Gastroesophageal sphincter (tissue), 4 donors: ENCODE measurements around the gene SLC35A5. TPM values are rescaled to one million over a fixed set of nuclear protein-coding genes. Genes with fewer than 3 reads are reported as not detected.
"Not testable (repeated sequence)": the region's sequence is repeated elsewhere in the genome, so short reads cannot be mapped to it uniquely, and the experiment has no call there.

Experiments used
- ATAC-seq: fragments of 150-250 bp; one replicate; pipeline ENCODE4 v1.9.1; 2016; ENCODE audit warnings: mild to moderate bottlenecking, moderate library complexity
- H3K27ac ChIP-seq, 4 donors: fragments of 200-600 bp; sonication (generic) in 3 of 4; 1 replicate in 3 of 4; 2 replicates in 1 of 4; pipeline ENCODE4 v1.5.1; 2016 to 2019
- H3K27me3 ChIP-seq: fragments of 200-600 bp; sonication (generic); one replicate; pipeline ENCODE4 v1.5.1; 2019
- H3K36me3 ChIP-seq, 2 donors: fragments of 200-600 bp; sonication (generic); one replicate each; pipeline ENCODE4 v1.5.1; 2019; ENCODE audit warnings: control low read depth in 1 of 2
- H3K4me1 ChIP-seq, 3 donors: fragments of 200-600 bp; sonication (generic); 1 replicate in 2 of 3; 2 replicates in 1 of 3; pipeline ENCODE4 v1.5.1; 2016 to 2019; ENCODE audit warnings: control low read depth in 2 of 3
- H3K4me3 ChIP-seq, 2 donors: fragments of 200-600 bp; sonication (generic); one replicate each; pipeline ENCODE4 v1.5.1; 2019; ENCODE audit warnings: mild to moderate bottlenecking in 1 of 2, moderate library complexity in 1 of 2
- H3K9me3 ChIP-seq, 3 donors: fragments of 200-600 bp; sonication (generic); one replicate each; pipeline ENCODE4 v1.5.1; 2017 to 2019; ENCODE audit warnings: control low read depth in 2 of 3
- EP300 ChIP-seq: sonication (generic); formaldehyde crosslinking; IDR thresholded peaks from one replicate; pipeline ENCODE4 v1.6.1; 2017; ENCODE audit warnings: antibody characterized with exemption, mild to moderate bottlenecking
- POLR2A ChIP-seq, 2 donors: fragments of 450-650 bp; IDR thresholded peaks; one replicate each; pipeline ENCODE4 v1.6.1; 2017; ENCODE audit warnings: antibody characterized with exemption in 2 of 2, mild to moderate bottlenecking in 2 of 2, moderate library complexity in 1 of 2
- POLR2AphosphoS5 ChIP-seq: sonication (generic); formaldehyde crosslinking; IDR thresholded peaks from one replicate; pipeline ENCODE4 v1.6.1; 2017; ENCODE audit warnings: antibody characterized with exemption
- WGBS, 2 donors: methylation state at CpG; one replicate each; pipeline ENCODE4 v1.1.5; 2018; ENCODE audit warnings: low coverage in 1 of 2; 5-methylcytosine and 5-hydroxymethylcytosine counted together
- total RNA-seq, 4 donors: library from RNA; depleted of rRNA; stranded (reverse); fragments of >200 nt; gene quantifications; one replicate each; pipeline ENCODE4 v1.1.0, GENCODE V29; 2016
- TF ChIP-seq, protein P1 (sequence below), 4 experiments: fragments of 200-600 bp in 2 of 4; fragments of 450-650 bp in 2 of 4; sonication (generic) in 1 of 4; IDR thresholded peaks; one replicate each; pipeline ENCODE4 v1.5.1; 2017 to 2019; ENCODE audit warnings: antibody characterized with exemption in 4 of 4, mild to moderate bottlenecking in 2 of 4, moderate library complexity in 2 of 4

The SLC35A5 gene, protein sequence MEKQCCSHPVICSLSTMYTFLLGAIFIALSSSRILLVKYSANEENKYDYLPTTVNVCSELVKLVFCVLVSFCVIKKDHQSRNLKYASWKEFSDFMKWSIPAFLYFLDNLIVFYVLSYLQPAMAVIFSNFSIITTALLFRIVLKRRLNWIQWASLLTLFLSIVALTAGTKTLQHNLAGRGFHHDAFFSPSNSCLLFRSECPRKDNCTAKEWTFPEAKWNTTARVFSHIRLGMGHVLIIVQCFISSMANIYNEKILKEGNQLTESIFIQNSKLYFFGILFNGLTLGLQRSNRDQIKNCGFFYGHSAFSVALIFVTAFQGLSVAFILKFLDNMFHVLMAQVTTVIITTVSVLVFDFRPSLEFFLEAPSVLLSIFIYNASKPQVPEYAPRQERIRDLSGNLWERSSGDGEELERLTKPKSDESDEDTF
- total RNA-seq = 10 to 100 TPM; 20.7 to 29.7 (median 25.4) TPM

DNA sequence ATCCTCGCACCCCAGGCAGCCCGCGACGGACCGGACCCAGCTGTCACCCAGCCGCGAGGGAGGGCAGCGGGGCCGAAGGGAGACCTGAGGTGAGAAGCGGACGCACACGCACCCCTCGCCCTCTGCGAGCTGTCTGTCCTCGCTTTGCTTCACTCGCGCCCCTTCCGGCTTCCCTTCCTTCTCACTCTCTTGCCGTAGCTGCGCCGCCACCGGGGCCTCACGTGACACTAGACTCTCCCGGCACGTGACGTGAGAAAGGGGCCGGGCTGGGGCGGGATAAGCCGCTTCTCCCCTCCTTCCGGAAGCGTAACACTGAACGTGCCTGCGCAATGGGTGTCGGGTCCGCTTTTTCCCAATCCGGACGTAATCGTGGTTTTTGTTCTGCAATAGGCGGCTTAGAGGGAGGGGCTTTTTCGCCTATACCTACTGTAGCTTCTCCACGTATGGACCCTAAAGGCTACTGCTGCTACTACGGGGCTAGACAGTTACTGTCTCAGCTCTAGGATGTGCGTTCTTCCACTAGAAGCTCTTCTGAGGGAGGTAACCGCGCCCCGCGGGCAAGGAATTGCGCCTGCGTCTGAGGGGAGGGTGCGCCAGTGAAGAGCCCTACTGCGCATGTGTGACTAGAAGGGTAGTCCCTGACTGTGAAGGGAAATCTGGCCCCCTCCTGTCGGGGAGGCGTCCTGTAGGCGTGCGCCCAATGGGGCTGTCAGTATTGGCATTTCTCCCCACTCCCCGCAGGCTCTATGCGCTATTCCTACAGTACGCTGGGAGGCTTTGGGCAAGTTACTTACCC, at the start of gene SLC35A5, which contains the start of gene ATG3:
SLC35A5 (plus strand) TSS at position 312 of the 796 bp plus-strand sequence. CDS start 1,359 bp downstream, outside the sequence.
ATG3 (minus strand) TSS at position 229 of the 796 bp plus-strand sequence. CDS start 434 bp downstream, outside the sequence.
- WGBS, 2 donors = 0% methylated on average over 17 of the region's 58 CpGs; no CpG with 5 or more reads in 1 of the 2 donors
- H3K9me3 ChIP-seq = no peaks in the 10 kb centered on the region
- H3K27me3 ChIP-seq = no peaks in the 10 kb centered on the region
- H3K4me1 ChIP-seq = peaks cover 9 to 47% (median 26%) of the 10 kb centered on the region in 3 donors
- peaks cover 0 to 26% of the 10 kb centered on the region in 2 donors for H3K36me3 ChIP-seq
- no peak for TF ChIP-seq EP300
- TF ChIP-seq, protein P1, sequence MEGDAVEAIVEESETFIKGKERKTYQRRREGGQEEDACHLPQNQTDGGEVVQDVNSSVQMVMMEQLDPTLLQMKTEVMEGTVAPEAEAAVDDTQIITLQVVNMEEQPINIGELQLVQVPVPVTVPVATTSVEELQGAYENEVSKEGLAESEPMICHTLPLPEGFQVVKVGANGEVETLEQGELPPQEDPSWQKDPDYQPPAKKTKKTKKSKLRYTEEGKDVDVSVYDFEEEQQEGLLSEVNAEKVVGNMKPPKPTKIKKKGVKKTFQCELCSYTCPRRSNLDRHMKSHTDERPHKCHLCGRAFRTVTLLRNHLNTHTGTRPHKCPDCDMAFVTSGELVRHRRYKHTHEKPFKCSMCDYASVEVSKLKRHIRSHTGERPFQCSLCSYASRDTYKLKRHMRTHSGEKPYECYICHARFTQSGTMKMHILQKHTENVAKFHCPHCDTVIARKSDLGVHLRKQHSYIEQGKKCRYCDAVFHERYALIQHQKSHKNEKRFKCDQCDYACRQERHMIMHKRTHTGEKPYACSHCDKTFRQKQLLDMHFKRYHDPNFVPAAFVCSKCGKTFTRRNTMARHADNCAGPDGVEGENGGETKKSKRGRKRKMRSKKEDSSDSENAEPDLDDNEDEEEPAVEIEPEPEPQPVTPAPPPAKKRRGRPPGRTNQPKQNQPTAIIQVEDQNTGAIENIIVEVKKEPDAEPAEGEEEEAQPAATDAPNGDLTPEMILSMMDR (IDR thresholded peaks at IDR 0.05) = peak in 3 of 4 experiments; percentile 13 to 32 (median 24)
- peak; percentile 94 for TF ChIP-seq POLR2AphosphoS5
- TF ChIP-seq POLR2A (IDR thresholded peaks at IDR 0.05) = peak; percentile 69 to 83
- peak within 1 kb of the TSS; percentile 93 to 99 (median 94) for H3K27ac ChIP-seq
- peak within 1 kb of the TSS; percentile 68 to 82 for H3K4me3 ChIP-seq
- peak; percentile 96 for ATAC-seq

DNA sequence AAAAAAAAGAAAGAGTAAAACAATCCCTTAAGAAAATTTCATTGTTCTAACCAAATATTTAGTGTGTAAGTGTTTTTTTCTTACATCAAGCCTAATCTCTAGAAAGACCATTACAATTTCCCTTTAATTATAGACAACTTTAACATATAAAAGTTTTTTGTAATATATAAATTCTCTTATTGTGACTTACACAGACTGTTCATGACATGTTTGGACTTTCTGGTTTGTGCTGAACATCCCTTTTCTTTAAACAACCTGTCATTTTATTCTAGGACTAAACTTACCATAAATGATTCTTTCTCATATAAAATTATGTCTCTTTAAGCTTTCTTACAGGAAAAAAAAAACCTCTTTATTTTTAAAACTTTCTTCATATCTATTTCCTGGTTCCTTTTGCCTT, 49.5 kb upstream of the SLC35A5 start:
- Histone ChIP-seq H3K4me1 (no peaks in the 10 kb centered on the region), H3K4me3 (no peak overlapping the region), H3K27ac (no peak overlapping the region), H3K36me3 (no peaks in the 10 kb centered on the region), H3K9me3 (no peaks in the 10 kb centered on the region), H3K27me3 (no peaks in the 10 kb centered on the region)
- TF ChIP-seq, protein P1 (IDR thresholded peaks at IDR 0.05) = no peak
- no peak for TF ChIP-seq POLR2AphosphoS5
- no peak for TF ChIP-seq EP300
- no peak for TF ChIP-seq POLR2A (IDR thresholded peaks at IDR 0.05)
- no peak for ATAC-seq

DNA sequence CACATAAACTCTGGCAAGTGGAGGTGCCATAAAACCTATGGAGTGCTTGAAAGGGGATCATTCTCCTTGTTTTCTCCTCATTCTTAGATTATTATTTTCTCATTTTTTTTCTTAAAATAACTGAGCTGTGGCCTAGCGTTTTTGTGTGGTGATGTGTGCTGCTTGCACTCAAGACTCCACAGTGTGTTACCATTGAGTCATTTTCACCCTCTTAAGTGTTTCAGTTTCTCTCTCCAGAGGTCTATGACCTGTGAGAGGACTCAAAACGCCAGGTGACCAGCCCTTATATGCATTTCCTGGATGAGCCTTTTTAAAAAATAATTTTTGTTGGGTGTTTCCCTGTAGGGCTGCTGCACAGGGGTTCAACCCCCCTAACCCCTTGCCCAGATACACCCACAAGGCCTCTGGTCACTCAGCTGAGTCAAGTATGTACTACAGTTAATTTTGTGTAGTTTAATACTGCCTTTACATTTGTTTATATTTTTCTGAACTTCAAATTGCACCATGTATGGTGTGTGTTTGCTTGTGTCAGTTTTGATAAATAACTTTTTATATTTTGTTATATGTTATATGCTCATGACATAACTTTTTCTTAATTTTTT, 47.2 kb upstream of the SLC35A5 start:
- no peak for ATAC-seq
- TF ChIP-seq EP300 = no peak
- Histone ChIP-seq H3K4me3 (no peak overlapping the region), H3K9me3 (no peaks in the 10 kb centered on the region), H3K4me1 (no peaks in the 10 kb centered on the region), H3K36me3 (no peaks in the 10 kb centered on the region), H3K27me3 (no peaks in the 10 kb centered on the region), H3K27ac (no peak overlapping the region)
- WGBS, 2 donors = 57 to 66% methylated on average over 2 of the region's 2 CpGs

DNA sequence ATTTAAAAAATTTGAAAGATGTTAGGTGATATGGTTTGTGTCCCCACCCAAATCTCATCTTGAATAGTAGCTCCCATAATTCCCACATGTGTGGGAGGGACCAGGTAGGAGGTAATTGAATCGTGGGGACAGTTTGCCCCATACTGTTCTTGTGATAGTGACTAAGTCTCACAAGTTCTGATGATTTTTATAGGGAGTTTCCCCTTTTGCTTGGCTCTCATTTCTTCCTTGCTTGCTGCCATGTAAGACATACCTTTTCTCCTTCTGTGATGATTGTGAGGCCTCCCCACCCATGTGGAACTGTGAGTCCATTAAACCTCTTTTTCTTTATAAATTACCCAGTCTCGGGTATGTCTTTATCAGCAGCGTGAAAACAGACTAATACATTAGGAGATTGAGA, 42.9 kb upstream of the SLC35A5 start:
- not testable (repeated sequence) for H3K36me3 ChIP-seq, H3K27me3 ChIP-seq, H3K4me1 ChIP-seq, H3K27ac ChIP-seq, H3K4me3 ChIP-seq, ATAC-seq, H3K9me3 ChIP-seq
- 49 to 70% methylated on average over 3 of the region's 3 CpGs for WGBS, 2 donors

DNA sequence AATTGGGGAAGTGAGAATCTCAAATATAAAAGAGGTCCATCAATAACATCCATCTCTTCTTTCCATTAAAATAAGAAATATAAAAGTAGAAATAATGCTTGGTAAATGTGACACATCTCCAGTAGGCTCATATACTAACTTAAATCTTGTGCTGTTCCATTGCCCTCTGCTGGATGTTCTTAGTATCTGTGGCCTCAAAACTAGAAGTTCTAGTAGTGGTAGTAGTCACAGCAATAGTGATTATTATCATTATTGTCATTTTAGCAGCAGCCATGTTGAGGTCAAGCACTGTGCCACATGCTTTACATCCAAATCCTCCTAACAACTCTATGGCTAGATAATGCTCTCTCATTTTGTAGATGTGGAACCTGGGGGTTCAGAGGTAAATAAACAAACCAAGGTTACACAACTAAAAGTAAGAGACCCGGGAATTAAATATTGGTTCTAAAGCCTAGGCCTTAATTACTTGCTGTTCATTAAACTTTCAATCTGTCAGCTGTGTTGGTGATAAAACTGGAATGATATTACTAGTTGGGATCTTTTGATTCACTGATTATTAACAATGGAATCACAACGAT, 42.3 kb upstream of the SLC35A5 start:
- 72 to 85% methylated on average over 2 of the region's 2 CpGs for WGBS, 2 donors
- Histone ChIP-seq H3K9me3 (no peaks in the 10 kb centered on the region), H3K4me1 (no peaks in the 10 kb centered on the region), H3K27me3 (no peaks in the 10 kb centered on the region), H3K36me3 (peaks cover 0 to 9% of the 10 kb centered on the region in 2 donors), H3K4me3 (no peak overlapping the region), H3K27ac (no peak overlapping the region)
- peak; percentile 41 for ATAC-seq
- TF ChIP-seq EP300 = no peak
- TF ChIP-seq POLR2AphosphoS5 = no peak
- TF ChIP-seq, protein P1 (IDR thresholded peaks at IDR 0.05) = peak; percentile 51 to 83 (median 71)
- no peak for TF ChIP-seq POLR2A (IDR thresholded peaks at IDR 0.05)

DNA sequence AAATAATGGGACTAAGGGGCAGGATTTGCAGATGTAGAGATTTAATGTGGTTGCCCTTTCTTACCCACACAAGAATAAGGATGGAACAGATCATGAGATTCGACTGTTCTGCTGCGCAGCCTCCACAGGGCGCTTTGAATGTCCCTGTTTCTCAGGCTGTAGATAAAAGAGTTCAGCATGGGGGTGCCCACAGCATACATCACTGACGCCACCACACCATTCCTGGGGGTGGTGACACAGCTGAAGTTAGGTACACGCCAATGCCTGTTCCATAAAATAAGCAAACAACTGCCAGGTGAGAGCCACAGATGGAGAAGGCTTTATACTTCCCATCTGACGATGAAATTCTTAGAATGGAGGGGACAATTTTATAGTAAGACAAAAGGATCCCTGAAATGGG, 37.7 kb upstream of the SLC35A5 start:
- WGBS, 2 donors = 93 to 96% methylated on average over 5 to 6 of the region's 6 CpGs
- not testable (repeated sequence) for H3K27ac ChIP-seq, H3K27me3 ChIP-seq, H3K4me3 ChIP-seq, ATAC-seq, H3K9me3 ChIP-seq, H3K4me1 ChIP-seq
- H3K36me3 ChIP-seq = peaks cover 0 to 46% of the 10 kb centered on the region in 2 donors
